ENCODE data around the gene PCDHA8.

DNA sequence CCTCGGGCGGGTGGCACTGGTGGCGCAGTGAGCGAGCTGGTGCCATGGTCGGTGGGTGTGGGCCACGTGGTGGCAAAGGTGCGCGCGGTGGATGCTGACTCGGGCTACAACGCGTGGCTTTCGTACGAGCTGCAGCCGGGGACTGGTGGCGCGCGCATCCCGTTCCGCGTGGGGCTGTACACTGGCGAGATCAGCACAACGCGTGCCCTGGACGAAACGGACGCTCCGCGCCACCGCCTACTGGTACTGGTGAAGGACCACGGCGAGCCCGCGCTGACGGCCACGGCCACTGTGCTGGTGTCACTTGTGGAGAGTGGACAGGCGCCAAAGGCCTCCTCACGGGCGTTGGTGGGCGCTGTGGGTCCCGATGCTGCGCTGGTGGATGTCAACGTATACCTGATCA is 32.1 kb upstream of the PCDHA8 start:
- TF ChIP-seq POLR2A (IDR thresholded peaks at IDR 0.05; ENCODE audit: borderline replicate concordance, extremely low read depth, insufficient read depth, insufficient read length) (no peak), REST (IDR thresholded peaks at IDR 0.05; ENCODE audit: low read depth) (no peak), CTCF (IDR thresholded peaks at IDR 0.05 in 2 of 3, conservative IDR thresholded peaks at IDR 0.05 in 1 of 3; ENCODE audit: borderline replicate concordance in 1 of 3, insufficient read depth in 1 of 3, low read depth in 2 of 3, low read length in 2 of 3) (no peak), POLR2AphosphoS5 (IDR thresholded peaks at IDR 0.05; ENCODE audit: low read depth, low read length) (no peak), ATF3 (IDR thresholded peaks at IDR 0.05) (no peak), EZH2phosphoT487 (IDR thresholded peaks at IDR 0.05; ENCODE audit: borderline replicate concordance) (no peak), EGR1 (IDR thresholded peaks at IDR 0.05; ENCODE audit: low read depth) (no peak), RAD21 (IDR thresholded peaks at IDR 0.05; ENCODE audit: low read depth) (no peak), EZH2 (IDR thresholded peaks at IDR 0.05) (no peak), FOSL1 (IDR thresholded peaks at IDR 0.05; ENCODE audit: low read depth) (no peak)

All from HCT116 (cell line).